Spleen (tissue), 11 donors: ENCODE results near the gene HGFAC. TPM values are rescaled to one million over a fixed set of nuclear protein-coding genes. Genes with fewer than 3 reads are reported as not detected.

Source experiments
- DNase-seq: peaks from one replicate; pipeline ENCODE4 v3.0.0-alpha.2; 2020
- H3K27ac ChIP-seq, 8 donors: fragments of 200-600 bp; sonication (generic) in 7 of 8; 1 replicate in 4 of 8; 2 replicates in 4 of 8; pipeline versions ENCODE4 v1.5.0 to v1.8.0; 2016 to 2021; ENCODE audit warnings: inconsistent platforms in 4 of 8, mild to moderate bottlenecking in 4 of 8, moderate library complexity in 1 of 8
- H3K27me3 ChIP-seq, 7 donors: fragments of 200-600 bp; sonication (generic) in 6 of 7; replicated peaks in 1 of 7; 1 replicate in 4 of 7; 2 replicates in 3 of 7; pipeline versions ENCODE4 v1.5.0 to v1.8.0; 2016 to 2021; ENCODE audit warnings: inconsistent platforms in 3 of 7, mild to moderate bottlenecking in 1 of 7
- H3K36me3 ChIP-seq, 6 donors: fragments of 200-600 bp; sonication (generic) in 5 of 6; 1 replicate in 4 of 6; 2 replicates in 2 of 6; pipeline versions ENCODE4 v1.5.0 to v1.8.0; 2016 to 2021; ENCODE audit warnings: inconsistent platforms in 2 of 6
- H3K4me1 ChIP-seq, 6 donors: fragments of 200-600 bp; sonication (generic) in 5 of 6; 1 replicate in 3 of 6; 2 replicates in 3 of 6; pipeline versions ENCODE4 v1.5.0 to v1.8.0; 2016 to 2021; ENCODE audit warnings: inconsistent platforms in 3 of 6
- H3K4me3 ChIP-seq, 8 donors: fragments of 200-600 bp; sonication (generic) in 7 of 8; 1 replicate in 4 of 8; 2 replicates in 4 of 8; pipeline versions ENCODE4 v1.5.0 to v1.8.0; 2016 to 2021; ENCODE audit warnings: inconsistent platforms in 4 of 8, mild to moderate bottlenecking in 4 of 8, moderate library complexity in 2 of 8
- H3K9me3 ChIP-seq, 8 donors: fragments of 200-600 bp; sonication (generic) in 7 of 8; 1 replicate in 4 of 8; 2 replicates in 4 of 8; pipeline versions ENCODE4 v1.5.0 to v1.8.0; 2016 to 2021; ENCODE audit warnings: inconsistent platforms in 4 of 8
- POLR2A ChIP-seq, 3 donors: fragments of 450-650 bp; IDR thresholded peaks; one replicate each; pipeline ENCODE4 v1.5.1; 2017; ENCODE audit warnings: antibody characterized with exemption in 3 of 3, mild to moderate bottlenecking in 1 of 3
- POLR2AphosphoS5 ChIP-seq, 3 donors: sonication (generic); formaldehyde crosslinking; IDR thresholded peaks; one replicate each; pipeline ENCODE4 v1.5.1; 2017; ENCODE audit warnings: antibody characterized with exemption in 3 of 3
- WGBS, 5 donors: extraction: QIAGEN DNeasy Blood & Tissue Kit in 3 of 5; methylation state at CpG; one replicate each; pipeline versions ENCODE4 v1.1.5 to v1.1.7; 2013 to 2018; 5-methylcytosine and 5-hydroxymethylcytosine counted together
- intact Hi-C: fragments of 100-400 bp; cut with DNase I; formaldehyde crosslinking; loops from one replicate; pipeline ENCODE4 v1.15.0; 2023; ENCODE audit warnings: low total_unique reads
- polyA plus RNA-seq, 3 donors: library from polyadenylated mRNA; stranded (reverse); fragments of 200-250 nt; gene quantifications; one replicate each; pipeline ENCODE4 v1.2.1, GENCODE V29; 2013
- total RNA-seq, 7 donors: library from RNA; depleted of rRNA in 3 of 7; stranded (reverse); fragments of >200 nt in 3 of 7; fragmentation: NEBNext Ultra II Directional in 4 of 7; extraction: Animal tissue kit (Norgen Biotek cat#: 25700) in 4 of 7; gene quantifications; one replicate each; pipeline versions ENCODE4 v1.1.0 to v1.2.1, GENCODE V29; 2016 to 2021
- TF ChIP-seq, protein P1 (sequence below), 11 experiments: fragments of 200-600 bp in 7 of 11; fragments of 450-650 bp in 4 of 11; sonication (generic) in 4 of 11; IDR thresholded peaks in 8 of 11; conservative IDR thresholded peaks in 3 of 11; 1 replicate in 7 of 11; 2 replicates in 4 of 11; pipeline versions ENCODE4 v1.4.0 to v1.8.0; 2016 to 2021; ENCODE audit warnings: antibody characterized with exemption in 11 of 11, inconsistent platforms in 4 of 11, mild to moderate bottlenecking in 1 of 11
- donor health status: healthy with polysubstance abuse.
- donor health status: DM: no; HTN: no; CAD: no; lungs with moderate emphysema.
- donor health status: DM: no; HTN: no; CAD: no.
- donor health status: Bipolar disorder and iron deficiency.
- donor health status: healthy.
- donor health status: DM: no; HTN: no; CAD: no.
- donor health status: DM: yes; HTN: yes; CAD: no.

The HGFAC gene
- total and polyA plus RNA-seq, 10 donors = 0.11 to 0.47 (median 0.32) TPM; not detected in 5

- Histone ChIP-seq H3K4me3 (no peak overlapping the region), H3K27me3 (no peaks in the 10 kb centered on the region), H3K4me1 (no peaks in the 10 kb centered on the region), H3K27ac (no peak overlapping the region), H3K36me3 (peaks cover 0 to 78% (median 8%) of the 10 kb centered on the region in 6 donors), H3K9me3 (no peaks in the 10 kb centered on the region)
- peak; percentile 54 for DNase-seq
- no peak for TF ChIP-seq POLR2A (IDR thresholded peaks at IDR 0.05)
- TF ChIP-seq, protein P1, sequence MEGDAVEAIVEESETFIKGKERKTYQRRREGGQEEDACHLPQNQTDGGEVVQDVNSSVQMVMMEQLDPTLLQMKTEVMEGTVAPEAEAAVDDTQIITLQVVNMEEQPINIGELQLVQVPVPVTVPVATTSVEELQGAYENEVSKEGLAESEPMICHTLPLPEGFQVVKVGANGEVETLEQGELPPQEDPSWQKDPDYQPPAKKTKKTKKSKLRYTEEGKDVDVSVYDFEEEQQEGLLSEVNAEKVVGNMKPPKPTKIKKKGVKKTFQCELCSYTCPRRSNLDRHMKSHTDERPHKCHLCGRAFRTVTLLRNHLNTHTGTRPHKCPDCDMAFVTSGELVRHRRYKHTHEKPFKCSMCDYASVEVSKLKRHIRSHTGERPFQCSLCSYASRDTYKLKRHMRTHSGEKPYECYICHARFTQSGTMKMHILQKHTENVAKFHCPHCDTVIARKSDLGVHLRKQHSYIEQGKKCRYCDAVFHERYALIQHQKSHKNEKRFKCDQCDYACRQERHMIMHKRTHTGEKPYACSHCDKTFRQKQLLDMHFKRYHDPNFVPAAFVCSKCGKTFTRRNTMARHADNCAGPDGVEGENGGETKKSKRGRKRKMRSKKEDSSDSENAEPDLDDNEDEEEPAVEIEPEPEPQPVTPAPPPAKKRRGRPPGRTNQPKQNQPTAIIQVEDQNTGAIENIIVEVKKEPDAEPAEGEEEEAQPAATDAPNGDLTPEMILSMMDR (IDR thresholded peaks at IDR 0.05 in 8 of 11, conservative IDR thresholded peaks at IDR 0.05 in 3 of 11) = no peak
- TF ChIP-seq POLR2AphosphoS5 (IDR thresholded peaks at IDR 0.05) = no peak
- 87 to 92% (median 90%) methylated on average over 10 to 12 of the region's 12 CpGs for WGBS, 5 donors
- intact Hi-C loops = no loop called here
These were observed 21.2 kb upstream of the HGFAC start for GRCh38 chr4:3420606-3420955.

- peaks cover 0 to 74% (median 8%) of the 10 kb centered on the region in 6 donors for H3K36me3 ChIP-seq
- DNase-seq = peak; percentile 47
- WGBS, 5 donors = 90 to 94% (median 92%) methylated on average over 10 of the region's 10 CpGs
- no peak overlapping the region for H3K4me3 ChIP-seq
- H3K9me3 ChIP-seq = no peaks in the 10 kb centered on the region
- intact Hi-C loops = no loop called here
- TF ChIP-seq, protein P1 (IDR thresholded peaks at IDR 0.05 in 8 of 11, conservative IDR thresholded peaks at IDR 0.05 in 3 of 11) = no peak
- TF ChIP-seq POLR2AphosphoS5 (IDR thresholded peaks at IDR 0.05) (no peak), POLR2A (IDR thresholded peaks at IDR 0.05) (no peak)
- H3K4me1 ChIP-seq = no peaks in the 10 kb centered on the region
- no peak overlapping the region for H3K27ac ChIP-seq
- H3K27me3 ChIP-seq = no peaks in the 10 kb centered on the region
These were observed 20.8 kb upstream of the HGFAC start for GRCh38 chr4:3420956-3421355.

- peaks cover 0 to 70% (median 8%) of the 10 kb centered on the region in 6 donors for H3K36me3 ChIP-seq
- intact Hi-C loops = no loop called here
- 87 to 91% (median 90%) methylated on average over 10 to 12 of the region's 12 CpGs for WGBS, 5 donors
- no peaks in the 10 kb centered on the region for H3K4me1 ChIP-seq
- no peak overlapping the region for H3K4me3 ChIP-seq
- TF ChIP-seq, protein P1 (IDR thresholded peaks at IDR 0.05 in 8 of 11, conservative IDR thresholded peaks at IDR 0.05 in 3 of 11) = no peak
- TF ChIP-seq POLR2A (IDR thresholded peaks at IDR 0.05) = no peak
- no peak for TF ChIP-seq POLR2AphosphoS5 (IDR thresholded peaks at IDR 0.05)
- no peaks in the 10 kb centered on the region for H3K9me3 ChIP-seq
- DNase-seq = peak; percentile 51
- no peaks in the 10 kb centered on the region for H3K27me3 ChIP-seq
- no peak overlapping the region for H3K27ac ChIP-seq
These were observed 20.3 kb upstream of the HGFAC start for GRCh38 chr4:3421470-3421869.

DNA sequence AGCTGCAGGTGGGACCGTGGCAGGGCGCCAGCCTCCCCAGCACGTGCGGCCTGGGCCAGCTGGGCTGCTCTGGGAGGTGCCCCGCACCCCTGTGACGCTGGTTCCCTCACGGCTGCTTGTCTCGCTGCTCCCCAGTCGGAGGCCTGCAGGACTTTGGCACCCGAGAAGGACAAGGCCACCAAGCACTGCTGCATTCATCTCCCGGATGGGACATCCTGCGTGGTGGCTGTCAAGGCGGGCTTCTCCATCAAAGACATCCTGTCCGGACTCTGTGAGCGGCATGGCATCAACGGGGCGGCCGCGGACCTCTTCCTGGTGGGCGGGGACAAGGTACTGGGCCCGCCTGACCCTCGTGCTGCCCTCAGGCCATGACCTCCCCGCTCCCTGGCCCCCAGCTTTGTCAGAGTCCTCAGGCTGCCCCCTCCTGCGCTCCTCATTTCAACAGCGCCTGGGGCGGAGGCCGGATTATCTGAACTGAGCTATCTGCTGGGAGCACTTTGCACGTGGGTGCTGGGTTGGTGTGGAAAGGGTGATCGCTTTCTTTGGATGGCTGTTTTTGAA lies 19.4 kb upstream of the HGFAC start:
- Histone ChIP-seq H3K4me1 (no peaks in the 10 kb centered on the region), H3K27ac (no peak overlapping the region), H3K27me3 (no peaks in the 10 kb centered on the region), H3K9me3 (no peaks in the 10 kb centered on the region), H3K36me3 (peaks cover 0 to 69% (median 6%) of the 10 kb centered on the region in 6 donors), H3K4me3 (no peak overlapping the region)
- TF ChIP-seq, protein P1 (IDR thresholded peaks at IDR 0.05 in 8 of 11, conservative IDR thresholded peaks at IDR 0.05 in 3 of 11) = no peak
- intact Hi-C loops = no loop called here
- WGBS, 5 donors = 84 to 90% (median 88%) methylated on average over 22 to 29 of the region's 29 CpGs
- peak; percentile 67 for DNase-seq
